Measurements from ENCODE around the gene APOC3.

Gene APOC3

GRCh38 chr11:116879800-116880625, 50.3 kb downstream of the APOC3 start:
- peak; percentile 97 for FAIRE-seq

- FAIRE-seq = no peak
Measured at GRCh38 chr11:116881143-116881542, 51.4 kb downstream of the APOC3 start.

GRCh38 chr11:116882386-116882785, 52.7 kb downstream of the APOC3 start:
- no peak for FAIRE-seq
